Measurements from ENCODE around the gene COG3.

The COG3 gene

GRCh38 chr13:45521297-45521696 lies 56.6 kb downstream of the COG3 start:
- Histone ChIP-seq H3K27ac (replicated peaks) (no peak overlapping the region), H3K4me3 (replicated peaks; ENCODE audit: insufficient read depth, low read length) (no peak overlapping the region), H3K27me3 (ENCODE audit: insufficient read depth, poor library complexity, severe bottlenecking) (no peaks in the 10 kb centered on the region)
- no peak for TF ChIP-seq SPI1 (IDR thresholded peaks at IDR 0.05; ENCODE audit: borderline replicate concordance, low read depth)
- TF ChIP-seq, protein P1, sequence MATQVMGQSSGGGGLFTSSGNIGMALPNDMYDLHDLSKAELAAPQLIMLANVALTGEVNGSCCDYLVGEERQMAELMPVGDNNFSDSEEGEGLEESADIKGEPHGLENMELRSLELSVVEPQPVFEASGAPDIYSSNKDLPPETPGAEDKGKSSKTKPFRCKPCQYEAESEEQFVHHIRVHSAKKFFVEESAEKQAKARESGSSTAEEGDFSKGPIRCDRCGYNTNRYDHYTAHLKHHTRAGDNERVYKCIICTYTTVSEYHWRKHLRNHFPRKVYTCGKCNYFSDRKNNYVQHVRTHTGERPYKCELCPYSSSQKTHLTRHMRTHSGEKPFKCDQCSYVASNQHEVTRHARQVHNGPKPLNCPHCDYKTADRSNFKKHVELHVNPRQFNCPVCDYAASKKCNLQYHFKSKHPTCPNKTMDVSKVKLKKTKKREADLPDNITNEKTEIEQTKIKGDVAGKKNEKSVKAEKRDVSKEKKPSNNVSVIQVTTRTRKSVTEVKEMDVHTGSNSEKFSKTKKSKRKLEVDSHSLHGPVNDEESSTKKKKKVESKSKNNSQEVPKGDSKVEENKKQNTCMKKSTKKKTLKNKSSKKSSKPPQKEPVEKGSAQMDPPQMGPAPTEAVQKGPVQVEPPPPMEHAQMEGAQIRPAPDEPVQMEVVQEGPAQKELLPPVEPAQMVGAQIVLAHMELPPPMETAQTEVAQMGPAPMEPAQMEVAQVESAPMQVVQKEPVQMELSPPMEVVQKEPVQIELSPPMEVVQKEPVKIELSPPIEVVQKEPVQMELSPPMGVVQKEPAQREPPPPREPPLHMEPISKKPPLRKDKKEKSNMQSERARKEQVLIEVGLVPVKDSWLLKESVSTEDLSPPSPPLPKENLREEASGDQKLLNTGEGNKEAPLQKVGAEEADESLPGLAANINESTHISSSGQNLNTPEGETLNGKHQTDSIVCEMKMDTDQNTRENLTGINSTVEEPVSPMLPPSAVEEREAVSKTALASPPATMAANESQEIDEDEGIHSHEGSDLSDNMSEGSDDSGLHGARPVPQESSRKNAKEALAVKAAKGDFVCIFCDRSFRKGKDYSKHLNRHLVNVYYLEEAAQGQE (IDR thresholded peaks at IDR 0.05; ENCODE audit: insufficient replicate concordance, low read depth): no peak
- no peak for TF ChIP-seq GABPA (IDR thresholded peaks at IDR 0.05; ENCODE audit: low read depth)
- TF ChIP-seq POLR2AphosphoS5 (IDR thresholded peaks at IDR 0.05; ENCODE audit: low read depth): no peak
- TF ChIP-seq, protein P2, sequence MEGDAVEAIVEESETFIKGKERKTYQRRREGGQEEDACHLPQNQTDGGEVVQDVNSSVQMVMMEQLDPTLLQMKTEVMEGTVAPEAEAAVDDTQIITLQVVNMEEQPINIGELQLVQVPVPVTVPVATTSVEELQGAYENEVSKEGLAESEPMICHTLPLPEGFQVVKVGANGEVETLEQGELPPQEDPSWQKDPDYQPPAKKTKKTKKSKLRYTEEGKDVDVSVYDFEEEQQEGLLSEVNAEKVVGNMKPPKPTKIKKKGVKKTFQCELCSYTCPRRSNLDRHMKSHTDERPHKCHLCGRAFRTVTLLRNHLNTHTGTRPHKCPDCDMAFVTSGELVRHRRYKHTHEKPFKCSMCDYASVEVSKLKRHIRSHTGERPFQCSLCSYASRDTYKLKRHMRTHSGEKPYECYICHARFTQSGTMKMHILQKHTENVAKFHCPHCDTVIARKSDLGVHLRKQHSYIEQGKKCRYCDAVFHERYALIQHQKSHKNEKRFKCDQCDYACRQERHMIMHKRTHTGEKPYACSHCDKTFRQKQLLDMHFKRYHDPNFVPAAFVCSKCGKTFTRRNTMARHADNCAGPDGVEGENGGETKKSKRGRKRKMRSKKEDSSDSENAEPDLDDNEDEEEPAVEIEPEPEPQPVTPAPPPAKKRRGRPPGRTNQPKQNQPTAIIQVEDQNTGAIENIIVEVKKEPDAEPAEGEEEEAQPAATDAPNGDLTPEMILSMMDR (IDR thresholded peaks at IDR 0.05; ENCODE audit: insufficient read depth, low read length): no peak
- DNase-seq (ENCODE audit: low read depth in 1 of 2, low spot score in 1 of 2): no peak

- no peak for TF ChIP-seq POLR2AphosphoS5 (IDR thresholded peaks at IDR 0.05; ENCODE audit: low read depth)
- no peak for TF ChIP-seq SPI1 (IDR thresholded peaks at IDR 0.05; ENCODE audit: borderline replicate concordance, low read depth)
- no peak for TF ChIP-seq GABPA (IDR thresholded peaks at IDR 0.05; ENCODE audit: low read depth)
- TF ChIP-seq, protein P1 (IDR thresholded peaks at IDR 0.05; ENCODE audit: insufficient replicate concordance, low read depth): no peak
- TF ChIP-seq, protein P2 (IDR thresholded peaks at IDR 0.05; ENCODE audit: insufficient read depth, low read length): no peak
- Histone ChIP-seq H3K4me3 (replicated peaks; ENCODE audit: insufficient read depth, low read length) (no peak overlapping the region), H3K27ac (replicated peaks) (no peak overlapping the region), H3K27me3 (ENCODE audit: insufficient read depth, poor library complexity, severe bottlenecking) (no peaks in the 10 kb centered on the region)
- DNase-seq (ENCODE audit: low read depth in 1 of 2, low spot score in 1 of 2): no peak
Measured at GRCh38 chr13:45522571-45522970, 57.8 kb downstream of the COG3 start.

GRCh38 chr13:45527699-45528462 lies 63.1 kb downstream of the COG3 start:
- no peak for DNase-seq (ENCODE audit: low read depth in 1 of 2, low spot score in 1 of 2)
- no peaks in the 10 kb centered on the region for H3K27me3 ChIP-seq (ENCODE audit: insufficient read depth, poor library complexity, severe bottlenecking)
- TF ChIP-seq, protein P2 (IDR thresholded peaks at IDR 0.05; ENCODE audit: insufficient read depth, low read length): no peak
- no peak for TF ChIP-seq SPI1 (IDR thresholded peaks at IDR 0.05; ENCODE audit: borderline replicate concordance, low read depth)
- no peak for TF ChIP-seq POLR2AphosphoS5 (IDR thresholded peaks at IDR 0.05; ENCODE audit: low read depth)
- TF ChIP-seq, protein P1 (IDR thresholded peaks at IDR 0.05; ENCODE audit: insufficient replicate concordance, low read depth): no peak
- no peak for TF ChIP-seq GABPA (IDR thresholded peaks at IDR 0.05; ENCODE audit: low read depth)
- H3K27ac ChIP-seq (replicated peaks): no peak overlapping the region
- H3K4me3 ChIP-seq (replicated peaks; ENCODE audit: insufficient read depth, low read length): no peak overlapping the region

Data from HL-60 (cell line).